Heart left ventricle (tissue), 16 donors: Measurements from ENCODE around the gene PREB. TPM values are rescaled to one million over a fixed set of nuclear protein-coding genes. Genes with fewer than 3 reads are reported as not detected.

Experiments used
- ATAC-seq, 4 donors: fragments of 200-7000 bp; cut with Tn5 transposase; one replicate each; pipeline ENCODE4 v1.9.1; 2020 to 2022; ENCODE audit warnings: moderate library complexity in 4 of 4, mild to moderate bottlenecking in 3 of 4, moderate number of reproducible peaks in 1 of 4
- DNase-seq, 5 donors: peaks; one replicate each; pipeline ENCODE4 v3.0.0-alpha.2; 2020
- H3K27ac ChIP-seq, 12 donors: fragments of 200-600 bp; sonication (generic) in 4 of 12; one replicate each; pipeline versions ENCODE4 v1.5.0 to v1.8.0; 2016 to 2022; ENCODE audit warnings: mild to moderate bottlenecking in 2 of 12
- H3K27me3 ChIP-seq, 9 donors: fragments of 200-600 bp; sonication (generic) in 2 of 9; one replicate each; pipeline versions ENCODE4 v1.5.1 to v1.8.0; 2016 to 2022; ENCODE audit warnings: mild to moderate bottlenecking in 3 of 9
- H3K36me3 ChIP-seq, 9 donors: fragments of 200-600 bp; sonication (generic) in 2 of 9; one replicate each; pipeline versions ENCODE4 v1.5.0 to v1.8.0; 2018 to 2022; ENCODE audit warnings: mild to moderate bottlenecking in 2 of 9
- H3K4me1 ChIP-seq, 12 donors: fragments of 200-600 bp; sonication (generic) in 4 of 12; one replicate each; pipeline versions ENCODE4 v1.5.0 to v1.8.0; 2016 to 2022; ENCODE audit warnings: mild to moderate bottlenecking in 3 of 12
- H3K4me3 ChIP-seq, 12 donors: fragments of 200-600 bp; sonication (generic) in 4 of 12; one replicate each; pipeline versions ENCODE4 v1.5.0 to v1.8.0; 2017 to 2022; ENCODE audit warnings: mild to moderate bottlenecking in 9 of 12, moderate library complexity in 4 of 12
- H3K9me3 ChIP-seq, 12 donors: fragments of 200-600 bp; sonication (generic) in 4 of 12; one replicate each; pipeline versions ENCODE4 v1.5.0 to v1.8.0; 2016 to 2022; ENCODE audit warnings: mild to moderate bottlenecking in 1 of 12
- POLR2A ChIP-seq, 2 donors: fragments of 450-650 bp; IDR thresholded peaks; one replicate each; pipeline ENCODE4 v1.6.1; 2017; ENCODE audit warnings: antibody characterized with exemption in 2 of 2, mild to moderate bottlenecking in 2 of 2, moderate library complexity in 2 of 2
- WGBS, 4 donors: extraction: QIAGEN DNeasy Blood & Tissue Kit in 2 of 4; methylation state at CpG; one replicate each; pipeline versions ENCODE4 v1.1.5 to v1.1.7; 2013 to 2018; 5-methylcytosine and 5-hydroxymethylcytosine counted together
- intact Hi-C, 10 donors: fragments of 100-400 bp; cut with DNase I; formaldehyde crosslinking; loops; one replicate each; pipeline versions ENCODE4 v1.11.1 to v1.14.2; 2022
- polyA plus RNA-seq, 2 donors: library from polyadenylated mRNA; stranded (reverse); fragments of 200-250 nt; gene quantifications; one replicate each; pipeline ENCODE4 v1.2.3, GENCODE V29; 2013
- total RNA-seq, 9 donors: library from RNA; depleted of rRNA in 2 of 9; stranded (reverse); fragments of >200 nt in 2 of 9; fragmentation: NEBNext Ultra II Directional in 3 of 9; extraction: Animal tissue kit (Norgen Biotek cat#: 25700) in 3 of 9; gene quantifications; one replicate each; pipeline versions ENCODE4 v1.1.0 to v1.2.4, GENCODE V29; 2016 to 2023
- TF ChIP-seq, protein P1 (sequence below), 12 donors: fragments of 200-600 bp; sonication (generic) in 4 of 12; IDR thresholded peaks; one replicate each; pipeline versions ENCODE4 v1.5.0 to v1.8.0; 2018 to 2022; ENCODE audit warnings: antibody characterized with exemption in 12 of 12, mild to moderate bottlenecking in 5 of 12
- donor health status: ischemic (EF 13 %, LVEDD 7.1; RV severe dilation, severe dysfunction).
- donor health status: healthy with polysubstance abuse.
- donor health status: DM: no; HTN: yes; CAD: no.
- donor health status: DM: no; HTN: no; CAD: no.
- donor health status: ischemic (EF 25% LVEDD 6.9; RV normal size, moderate dysfunction).
- donor health status: ischemic (EF 25% LVEDD 5.7; RV mildly dilated, moderate dysfunction).
- donor health status: healthy.
- donor health status: DM: yes; HTN: yes; CAD: no.
- donor health status: ischemic (EF 35%, LVEDD 5.7; RV mildly dilated, moderate dysfunction).
- donor health status: nonischemic (EF 11% LVEDD 7.7; RV severe dilation, severe dysfunction).
- donor health status: DM: yes; HTN: yes; CAD: no.
- donor health status: PGD.
- donor health status: ischemic (EF 29% LVEDD 5.4; RV normal size, mild dysfunction).
- donor health status: nonischemic (EF 23%, LVEDD 6.1; RV moderate dilation, normal function).

Gene PREB
- total and polyA plus RNA-seq, 11 donors: 41.1 to 99.4 (median 49.3) TPM

DNA sequence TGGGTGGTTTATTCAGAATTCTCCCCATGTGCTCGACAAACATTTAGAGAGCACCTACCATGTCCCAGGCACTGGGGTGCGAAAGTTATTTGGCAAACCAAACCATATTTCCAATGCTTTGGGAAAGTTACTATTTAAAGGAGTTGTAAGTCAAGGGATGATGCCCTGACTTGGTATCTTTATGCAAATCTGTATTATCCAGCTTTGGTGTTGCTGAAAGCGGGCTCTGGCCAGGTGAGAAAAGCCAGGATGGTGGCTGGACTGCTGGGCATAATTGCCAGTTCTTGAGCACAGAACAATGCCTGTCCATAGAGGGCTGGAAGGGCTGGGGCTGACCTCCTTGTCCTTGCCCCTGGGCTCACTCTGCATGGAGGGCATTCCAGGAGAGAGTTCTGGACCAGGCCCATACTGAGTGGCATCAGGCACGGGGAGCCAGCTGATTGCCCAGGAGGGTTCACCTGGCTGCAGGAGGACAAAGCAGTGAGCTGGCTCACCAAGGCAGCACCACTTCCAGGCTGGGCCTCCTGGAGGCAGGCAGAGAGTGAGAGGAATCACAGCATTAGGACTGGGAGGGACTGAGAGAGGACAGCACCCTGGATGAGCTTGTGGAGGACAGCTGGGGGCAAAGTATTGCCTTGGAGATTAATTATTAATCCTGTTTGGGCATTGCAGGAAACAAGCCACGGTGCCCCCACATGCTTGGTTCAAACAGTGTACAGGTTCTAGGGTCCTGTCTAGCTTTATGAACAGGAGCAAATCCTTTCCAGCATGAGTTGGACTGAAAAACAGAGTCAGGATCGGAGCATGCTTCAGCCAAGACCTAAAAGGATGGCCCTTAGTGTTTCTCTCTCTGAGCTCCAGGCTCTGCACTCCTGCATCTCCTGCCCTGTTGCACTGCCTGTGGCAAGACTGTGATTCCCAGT, 40.7 kb downstream of the PREB start:
- DNase-seq: no peak
- Histone ChIP-seq H3K27me3 (no peaks in the 10 kb centered on the region), H3K9me3 (no peaks in the 10 kb centered on the region), H3K4me1 (peaks cover 0 to 20% (median 8%) of the 10 kb centered on the region in 12 donors), H3K4me3 (no peak overlapping the region), H3K27ac (no peak overlapping the region), H3K36me3 (no peaks in the 10 kb centered on the region)
- TF ChIP-seq, protein P1, sequence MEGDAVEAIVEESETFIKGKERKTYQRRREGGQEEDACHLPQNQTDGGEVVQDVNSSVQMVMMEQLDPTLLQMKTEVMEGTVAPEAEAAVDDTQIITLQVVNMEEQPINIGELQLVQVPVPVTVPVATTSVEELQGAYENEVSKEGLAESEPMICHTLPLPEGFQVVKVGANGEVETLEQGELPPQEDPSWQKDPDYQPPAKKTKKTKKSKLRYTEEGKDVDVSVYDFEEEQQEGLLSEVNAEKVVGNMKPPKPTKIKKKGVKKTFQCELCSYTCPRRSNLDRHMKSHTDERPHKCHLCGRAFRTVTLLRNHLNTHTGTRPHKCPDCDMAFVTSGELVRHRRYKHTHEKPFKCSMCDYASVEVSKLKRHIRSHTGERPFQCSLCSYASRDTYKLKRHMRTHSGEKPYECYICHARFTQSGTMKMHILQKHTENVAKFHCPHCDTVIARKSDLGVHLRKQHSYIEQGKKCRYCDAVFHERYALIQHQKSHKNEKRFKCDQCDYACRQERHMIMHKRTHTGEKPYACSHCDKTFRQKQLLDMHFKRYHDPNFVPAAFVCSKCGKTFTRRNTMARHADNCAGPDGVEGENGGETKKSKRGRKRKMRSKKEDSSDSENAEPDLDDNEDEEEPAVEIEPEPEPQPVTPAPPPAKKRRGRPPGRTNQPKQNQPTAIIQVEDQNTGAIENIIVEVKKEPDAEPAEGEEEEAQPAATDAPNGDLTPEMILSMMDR (IDR thresholded peaks at IDR 0.05): no peak
- intact Hi-C loops: loop anchor here in 2 of 10 donors (10.0 kb wide), 2 partner anchors 191 to 249 kb away; partner anchors contain the start of genes DPYSL5 (in 1 of the 2) and TRIM54 (in 1 of the 2)
- no peak for ATAC-seq
- WGBS, 4 donors: 85 to 97% (median 88%) methylated on average over 5 to 6 of the region's 6 CpGs

DNA sequence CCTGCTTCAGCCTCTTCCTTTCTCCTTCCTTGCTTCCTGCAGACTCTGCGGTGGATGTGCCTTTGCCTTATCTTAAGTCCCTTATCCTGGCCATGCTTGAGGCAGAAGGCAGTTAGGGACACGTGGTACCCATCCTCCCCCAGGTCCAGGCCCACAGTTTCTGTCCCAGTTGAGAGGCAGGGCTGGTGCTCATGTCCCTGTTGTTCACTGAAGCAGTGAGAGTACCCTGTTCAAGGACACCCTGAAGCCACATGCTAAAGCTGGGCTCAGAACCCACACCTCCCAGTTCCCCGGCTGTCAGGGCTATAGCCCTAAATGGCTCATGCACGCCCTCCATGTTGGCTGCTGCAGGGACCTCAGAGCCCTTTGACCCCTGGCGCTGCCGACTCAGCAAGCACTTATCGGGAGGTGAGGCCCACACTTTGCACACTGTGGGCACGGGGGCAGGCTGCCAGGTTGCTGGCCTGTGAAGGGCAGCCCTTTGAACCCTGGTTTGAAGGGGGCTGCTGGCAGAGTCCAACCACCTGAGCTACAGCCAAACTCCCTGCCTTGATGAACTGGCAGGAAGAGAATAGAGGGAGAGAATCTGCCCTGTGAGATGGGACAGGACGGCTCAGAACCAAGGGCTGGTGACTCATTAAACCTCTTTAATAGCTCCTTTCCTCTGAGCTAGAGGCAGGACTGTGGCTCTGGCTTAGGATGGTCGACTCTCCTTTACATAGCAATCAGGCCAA, 41.6 kb downstream of the PREB start:
- Histone ChIP-seq H3K9me3 (no peaks in the 10 kb centered on the region), H3K27me3 (no peaks in the 10 kb centered on the region), H3K27ac (no peak overlapping the region), H3K4me3 (no peak overlapping the region), H3K4me1 (peaks cover 0 to 20% (median 8%) of the 10 kb centered on the region in 12 donors), H3K36me3 (no peaks in the 10 kb centered on the region)
- ATAC-seq (no peak), DNase-seq (no peak)
- WGBS, 4 donors: 77 to 82% (median 79%) methylated on average over 9 to 10 of the region's 10 CpGs
- no peak for TF ChIP-seq POLR2A (IDR thresholded peaks at IDR 0.05)
- TF ChIP-seq, protein P1 (IDR thresholded peaks at IDR 0.05): no peak
- intact Hi-C loops: loop anchor here in 2 of 10 donors (10.0 kb wide), 2 partner anchors 192 to 248 kb away; partner anchors contain the start of genes DPYSL5 (in 1 of the 2) and TRIM54 (in 1 of the 2)

DNA sequence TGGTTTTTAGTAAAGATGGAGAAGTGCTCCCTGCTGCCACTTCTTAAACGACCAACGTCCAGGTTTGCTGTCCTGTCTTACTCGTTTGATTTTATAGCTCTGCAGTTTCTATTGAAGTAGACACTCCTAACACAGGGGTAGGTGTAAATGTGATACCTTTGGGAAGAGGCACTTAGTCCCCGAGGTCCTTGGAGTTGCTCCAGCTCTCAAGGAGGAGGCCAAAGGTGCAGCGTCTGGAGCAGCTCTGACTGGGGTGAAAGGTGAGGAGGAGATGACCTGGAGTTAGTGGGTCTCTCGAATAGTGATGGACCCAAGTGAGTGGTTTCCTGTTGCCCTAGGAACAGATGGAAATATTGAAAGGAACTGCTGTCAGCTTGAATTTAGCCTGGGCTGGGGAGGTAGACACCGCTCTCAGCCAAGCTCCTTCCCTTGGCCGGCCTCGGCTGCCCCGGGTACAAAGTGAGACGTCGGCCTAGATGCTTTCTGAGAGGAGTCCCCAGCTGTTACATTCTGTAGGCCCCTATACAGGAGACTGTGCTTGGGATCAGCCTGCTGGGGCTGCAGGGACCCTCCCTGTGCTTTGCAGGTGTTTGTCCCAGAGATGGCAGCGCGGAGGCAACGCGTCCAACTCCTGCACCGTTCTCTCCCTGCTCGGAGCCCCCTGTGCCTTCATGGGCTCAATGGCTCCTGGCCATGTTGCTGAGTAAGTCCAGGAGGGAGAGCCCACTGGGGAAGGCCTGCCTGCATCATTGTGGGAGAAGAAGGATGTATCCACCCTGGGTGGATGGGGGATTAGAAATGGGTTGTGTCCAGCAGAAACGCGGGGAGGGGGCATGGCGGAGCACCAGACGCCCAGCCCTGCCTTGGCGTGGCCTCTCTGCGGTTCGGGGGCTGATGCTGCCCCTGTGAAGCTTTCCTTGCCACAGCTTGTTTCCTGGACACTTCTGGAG, 42.4 kb downstream of the PREB start:
- intact Hi-C loops: loop anchor here in 2 of 10 donors (10.0 kb wide), 2 partner anchors 193 to 247 kb away; partner anchors contain the start of genes DPYSL5 (in 1 of the 2) and TRIM54 (in 1 of the 2)
- peaks cover 3 to 21% (median 12%) of the 10 kb centered on the region in 12 donors for H3K4me1 ChIP-seq
- TF ChIP-seq POLR2A (IDR thresholded peaks at IDR 0.05): no peak
- TF ChIP-seq, protein P1 (IDR thresholded peaks at IDR 0.05): no peak
- no peak overlapping the region for H3K27ac ChIP-seq
- DNase-seq (peak in 1 of 5 donors; percentile 48), ATAC-seq (no peak)
- H3K4me3 ChIP-seq: no peak overlapping the region
- H3K36me3 ChIP-seq: no peaks in the 10 kb centered on the region
- no peaks in the 10 kb centered on the region for H3K9me3 ChIP-seq
- H3K27me3 ChIP-seq: no peaks in the 10 kb centered on the region
- WGBS, 4 donors: 75 to 82% (median 79%) methylated on average over 20 to 25 of the region's 25 CpGs
